ENCODE measurements around the gene CCDC149.

DNA sequence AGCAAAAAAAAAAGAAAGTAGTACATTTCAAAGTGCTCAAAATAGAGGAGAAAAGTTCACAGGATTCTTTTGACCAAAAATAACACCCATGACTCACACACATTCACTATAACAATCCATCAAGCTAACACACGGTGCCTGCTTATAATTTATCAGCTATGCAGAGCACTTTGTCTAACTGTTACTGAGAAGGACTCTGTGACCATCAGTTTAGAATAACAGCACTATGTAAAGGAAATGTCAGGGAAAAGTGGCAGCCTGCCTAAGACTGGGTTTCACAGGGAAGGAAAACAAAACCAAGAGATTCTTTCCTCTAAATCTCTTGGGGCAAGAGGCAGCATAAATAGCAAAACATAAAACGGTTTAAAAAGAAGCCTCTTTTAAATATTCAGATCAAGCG lies 54.8 kb downstream of the CCDC149 start:
- no peak for TF ChIP-seq TAF1 (IDR thresholded peaks at IDR 0.05; ENCODE audit: borderline replicate concordance, insufficient read depth, low read length)
- TF ChIP-seq, protein P1, sequence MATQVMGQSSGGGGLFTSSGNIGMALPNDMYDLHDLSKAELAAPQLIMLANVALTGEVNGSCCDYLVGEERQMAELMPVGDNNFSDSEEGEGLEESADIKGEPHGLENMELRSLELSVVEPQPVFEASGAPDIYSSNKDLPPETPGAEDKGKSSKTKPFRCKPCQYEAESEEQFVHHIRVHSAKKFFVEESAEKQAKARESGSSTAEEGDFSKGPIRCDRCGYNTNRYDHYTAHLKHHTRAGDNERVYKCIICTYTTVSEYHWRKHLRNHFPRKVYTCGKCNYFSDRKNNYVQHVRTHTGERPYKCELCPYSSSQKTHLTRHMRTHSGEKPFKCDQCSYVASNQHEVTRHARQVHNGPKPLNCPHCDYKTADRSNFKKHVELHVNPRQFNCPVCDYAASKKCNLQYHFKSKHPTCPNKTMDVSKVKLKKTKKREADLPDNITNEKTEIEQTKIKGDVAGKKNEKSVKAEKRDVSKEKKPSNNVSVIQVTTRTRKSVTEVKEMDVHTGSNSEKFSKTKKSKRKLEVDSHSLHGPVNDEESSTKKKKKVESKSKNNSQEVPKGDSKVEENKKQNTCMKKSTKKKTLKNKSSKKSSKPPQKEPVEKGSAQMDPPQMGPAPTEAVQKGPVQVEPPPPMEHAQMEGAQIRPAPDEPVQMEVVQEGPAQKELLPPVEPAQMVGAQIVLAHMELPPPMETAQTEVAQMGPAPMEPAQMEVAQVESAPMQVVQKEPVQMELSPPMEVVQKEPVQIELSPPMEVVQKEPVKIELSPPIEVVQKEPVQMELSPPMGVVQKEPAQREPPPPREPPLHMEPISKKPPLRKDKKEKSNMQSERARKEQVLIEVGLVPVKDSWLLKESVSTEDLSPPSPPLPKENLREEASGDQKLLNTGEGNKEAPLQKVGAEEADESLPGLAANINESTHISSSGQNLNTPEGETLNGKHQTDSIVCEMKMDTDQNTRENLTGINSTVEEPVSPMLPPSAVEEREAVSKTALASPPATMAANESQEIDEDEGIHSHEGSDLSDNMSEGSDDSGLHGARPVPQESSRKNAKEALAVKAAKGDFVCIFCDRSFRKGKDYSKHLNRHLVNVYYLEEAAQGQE (IDR thresholded peaks at IDR 0.05; ENCODE audit: insufficient read depth in 1 of 2, low read depth in 2 of 2, low read length in 2 of 2): no peak
- no peak for TF ChIP-seq POLR2AphosphoS5 (IDR thresholded peaks at IDR 0.05; ENCODE audit: low read depth, low read length)
